Right cardiac atrium (tissue), 5 donors: ENCODE data around the gene SERPINA6. TPM values are rescaled to one million over a fixed set of nuclear protein-coding genes. Genes with fewer than 3 reads are reported as not detected.
A peak's percentile ranks its signal among the peaks of the same experiment; 100 is the strongest.

ENCODE experiments used
- ATAC-seq, 2 donors: fragments of 200-7000 bp; cut with Tn5 transposase; one replicate each; pipeline versions ENCODE4 v1.8.0 to v1.9.1; 2020; ENCODE audit warnings: moderate library complexity in 2 of 2, mild to moderate bottlenecking in 1 of 2
- DNase-seq, 3 donors: peaks; one replicate each; pipeline ENCODE4 v3.0.0-alpha.2; 2020
- H3K27ac ChIP-seq: one replicate; pipeline ENCODE4 v1.5.1; 2013; ENCODE audit warnings: mild to moderate bottlenecking, low read length, control low read depth, moderate library complexity
- H3K27me3 ChIP-seq: one replicate; pipeline ENCODE4 v1.6.1; 2013; ENCODE audit not compliant: control insufficient read depth, insufficient read depth
- H3K4me1 ChIP-seq: one replicate; pipeline ENCODE4 v1.6.1; 2013; ENCODE audit warnings: low read length; ENCODE audit not compliant: control insufficient read depth, insufficient read depth
- H3K4me3 ChIP-seq: one replicate; pipeline ENCODE4 v1.5.1; 2013; ENCODE audit warnings: low read length, control low read depth
- H3K9me3 ChIP-seq: one replicate; pipeline ENCODE4 v1.6.1; 2013; ENCODE audit warnings: low read length; ENCODE audit not compliant: control insufficient read depth
- WGBS: extraction: QIAGEN DNeasy Blood & Tissue Kit; methylation state at CpG from one replicate; pipeline ENCODE4 v1.1.7; 2013; 5-methylcytosine and 5-hydroxymethylcytosine counted together
- intact Hi-C, 4 donors: fragments of 100-400 bp; cut with DNase I; formaldehyde crosslinking; loops; one replicate each; pipeline versions ENCODE4 v1.11.0 to v1.14.0; 2022 to 2023
- polyA plus RNA-seq: library from polyadenylated mRNA; stranded (reverse); fragments of 200-250 nt; gene quantifications from one replicate; pipeline ENCODE4 v1.2.3, GENCODE V29; 2013
- total RNA-seq, 4 donors: library from RNA; stranded (reverse); fragmentation: NEBNext Ultra II Directional; extraction: Animal tissue kit (Norgen Biotek cat#: 25700); gene quantifications; one replicate each; pipeline ENCODE4 v1.2.1, GENCODE V29; 2021
- donor health status: healthy with polysubstance abuse.
- donor health status: DM: no; HTN: yes; CAD: no.
- donor health status: DM: no; HTN: no; CAD: no.
- donor health status: DM: no; HTN: yes; CAD: no; lungs with severe emphysema.
- donor health status: DM: yes; HTN: yes; CAD: no.

The SERPINA6 gene
- total and polyA plus RNA-seq, 5 donors, result not detected

DNA sequence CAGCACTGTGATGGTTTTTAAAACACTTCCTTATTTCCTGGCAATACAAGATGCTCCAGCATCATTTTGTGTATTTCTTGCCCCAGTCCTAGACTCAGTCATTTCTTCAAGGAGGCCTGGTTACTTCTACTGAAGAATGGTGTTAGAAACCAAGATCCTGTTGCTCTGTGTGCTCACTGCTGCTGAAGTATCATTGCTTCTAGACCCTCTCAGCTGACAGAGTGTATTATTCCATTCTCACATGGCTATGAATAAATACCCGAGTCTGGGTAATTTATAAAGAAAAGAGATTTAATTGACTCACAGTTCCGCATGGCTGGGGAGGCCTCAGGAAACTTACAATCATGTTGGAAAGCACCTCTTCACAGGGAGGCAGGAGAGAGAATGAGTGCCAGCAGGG is 14.9 kb upstream of the SERPINA6 start:
- Histone ChIP-seq H3K4me1 (peaks cover 2% of the 10 kb centered on the region), H3K27me3 (no peaks in the 10 kb centered on the region), H3K27ac (no peak overlapping the region), H3K4me3 (no peak overlapping the region), H3K9me3 (no peaks in the 10 kb centered on the region)
- 84% methylated on average over 2 of the region's 2 CpGs for WGBS
- DNase-seq, result no peak
- no peak for ATAC-seq
- intact Hi-C loops, result no loop called here

DNA sequence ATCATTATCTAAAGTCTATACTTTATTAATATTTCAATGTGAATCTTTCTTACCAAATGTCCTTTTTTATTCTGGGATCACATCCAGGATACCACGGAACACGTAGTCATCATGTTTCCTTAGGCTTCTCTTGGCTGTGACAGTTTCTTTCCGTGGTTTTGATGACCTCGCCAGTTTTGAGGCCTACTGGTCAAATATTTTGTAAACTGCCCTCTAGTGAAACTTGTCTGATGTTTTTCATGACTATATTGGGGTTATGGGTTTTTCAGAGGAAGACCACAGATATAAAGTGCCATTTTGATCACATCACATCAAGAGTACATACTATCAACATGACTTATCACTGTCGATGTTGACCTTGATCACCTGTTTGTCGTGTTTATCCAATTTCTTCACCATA is 14.1 kb upstream of the SERPINA6 start:
- H3K9me3 ChIP-seq, result no peaks in the 10 kb centered on the region
- H3K27me3 ChIP-seq, result no peaks in the 10 kb centered on the region
- H3K27ac ChIP-seq, result no peak overlapping the region
- ATAC-seq (no peak), DNase-seq (no peak)
- intact Hi-C loops, result no loop called here
- no peaks in the 10 kb centered on the region for H3K4me1 ChIP-seq
- 68% methylated on average over 6 of the region's 6 CpGs for WGBS
- no peak overlapping the region for H3K4me3 ChIP-seq

DNA sequence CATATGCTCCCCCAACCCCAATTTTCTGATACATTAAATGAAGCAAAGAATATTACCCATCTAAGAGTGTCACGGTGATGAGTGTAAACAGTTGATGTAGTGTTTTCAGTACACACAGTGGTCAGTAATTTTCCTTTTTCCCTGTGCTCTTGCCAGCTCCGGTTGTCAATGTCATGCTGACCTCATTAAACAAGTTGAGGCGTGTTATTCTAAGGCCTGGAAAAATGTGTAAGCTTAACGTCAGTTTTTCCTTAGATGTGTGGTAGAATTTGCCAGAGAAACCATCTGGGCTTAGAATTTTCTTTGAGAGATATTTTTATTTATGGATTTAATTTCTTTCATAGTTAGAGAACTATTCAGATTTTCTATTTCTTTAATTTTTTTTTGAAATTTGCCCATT is 11.7 kb upstream of the SERPINA6 start:
- Histone ChIP-seq H3K9me3 (no peaks in the 10 kb centered on the region), H3K27ac (no peak overlapping the region), H3K4me1 (no peaks in the 10 kb centered on the region), H3K27me3 (no peaks in the 10 kb centered on the region), H3K4me3 (no peak overlapping the region)
- intact Hi-C loops, result no loop called here
- DNase-seq (no peak), ATAC-seq (no peak)
- WGBS, result 61% methylated on average over 4 of the region's 4 CpGs

DNA sequence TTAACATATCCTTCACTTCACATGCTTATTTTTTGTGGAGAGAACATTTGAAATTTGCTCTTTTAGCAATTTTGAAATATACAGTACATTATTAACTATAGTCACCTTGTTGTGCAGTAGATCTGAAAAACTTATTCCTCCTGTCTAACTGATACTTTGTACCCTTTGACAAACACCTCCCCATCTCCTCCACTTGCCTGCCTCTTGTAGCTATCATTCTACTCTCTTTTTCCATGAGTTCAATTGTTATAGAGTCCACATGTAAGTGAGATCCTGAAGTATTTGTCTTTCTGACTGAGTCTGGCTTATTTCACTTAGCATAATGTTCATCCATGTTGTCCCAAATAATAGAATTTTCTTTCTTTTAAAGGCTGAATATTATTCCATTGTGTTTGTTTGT is 9.5 kb upstream of the SERPINA6 start:
- DNase-seq (no peak), ATAC-seq (no peak)
- intact Hi-C loops, result no loop called here
- no peaks in the 10 kb centered on the region for H3K27me3 ChIP-seq
- no peak overlapping the region for H3K27ac ChIP-seq
- no peak overlapping the region for H3K4me3 ChIP-seq
- no peaks in the 10 kb centered on the region for H3K9me3 ChIP-seq
- H3K4me1 ChIP-seq, result no peaks in the 10 kb centered on the region

DNA sequence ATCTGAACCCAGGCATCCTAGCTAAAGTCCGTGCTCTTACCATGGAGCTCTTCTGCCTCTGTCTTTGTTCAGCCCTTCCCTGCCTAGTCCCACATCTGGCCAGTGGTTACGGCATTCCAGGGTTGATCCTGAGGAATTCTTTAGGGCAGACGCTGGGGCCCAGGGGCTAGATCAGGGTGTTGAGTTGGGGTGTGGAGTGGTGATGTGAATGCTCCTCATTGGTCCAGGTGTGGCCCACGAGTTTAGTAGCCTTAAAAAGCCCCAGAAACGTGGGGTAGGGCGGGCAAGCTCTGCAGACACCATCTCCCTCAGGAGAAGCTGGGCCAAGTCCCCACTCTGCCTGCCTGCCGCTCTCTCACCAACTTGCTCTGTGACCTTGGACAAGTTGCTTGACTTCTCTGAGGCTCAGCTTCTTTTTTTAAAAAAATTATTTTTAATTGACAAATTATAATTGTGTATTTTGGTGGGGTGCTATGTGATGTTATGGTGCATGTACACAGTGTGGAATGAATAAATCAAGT is 9.0 kb upstream of the SERPINA6 start:
- Histone ChIP-seq H3K4me3 (no peak overlapping the region), H3K27me3 (no peaks in the 10 kb centered on the region), H3K9me3 (no peaks in the 10 kb centered on the region), H3K4me1 (no peaks in the 10 kb centered on the region), H3K27ac (no peak overlapping the region)
- intact Hi-C loops, result no loop called here
- 62% methylated on average over 7 of the region's 7 CpGs for WGBS
- ATAC-seq (no peak), DNase-seq (no peak)

DNA sequence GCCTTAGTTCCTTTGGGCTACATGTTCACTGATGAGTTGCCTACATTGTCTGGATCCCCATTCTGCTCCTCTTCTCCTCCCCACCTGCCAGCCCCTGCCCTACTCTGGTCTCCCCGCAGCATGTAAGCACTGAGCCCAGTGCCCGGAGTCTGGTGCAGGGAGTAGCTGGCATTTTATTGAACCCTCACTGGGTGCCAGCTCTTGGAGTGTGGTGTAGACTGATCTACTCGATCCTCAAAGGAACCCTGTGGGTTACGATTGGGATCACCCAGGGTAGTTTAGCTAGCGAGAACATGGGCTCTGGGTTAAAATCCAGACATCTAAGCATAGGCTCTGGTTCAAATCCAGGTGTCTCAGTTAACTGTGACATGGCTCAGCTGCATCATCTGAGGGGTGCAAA is 8.3 kb upstream of the SERPINA6 start:
- WGBS, result 91% methylated on average over 5 of the region's 5 CpGs

DNA sequence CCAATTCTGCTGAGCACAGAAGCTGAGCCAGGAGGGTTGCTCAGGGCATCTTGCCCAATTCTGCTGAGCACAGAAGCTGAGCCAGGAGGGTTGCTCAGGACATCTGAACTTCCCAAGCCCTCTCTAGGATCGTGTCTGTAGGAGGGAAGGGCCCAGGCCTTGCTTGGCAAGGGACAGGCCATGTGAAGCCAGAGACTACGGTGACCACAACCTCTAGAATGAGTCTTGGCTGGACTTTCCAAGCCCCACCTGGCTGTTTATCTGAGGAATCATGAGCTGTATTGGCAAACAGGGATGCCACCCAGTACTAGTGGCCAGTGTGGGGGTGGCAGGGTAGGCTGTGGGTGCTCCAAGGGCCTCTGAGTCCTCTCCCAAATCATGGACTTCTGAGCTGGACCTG is 7.7 kb upstream of the SERPINA6 start:
- Histone ChIP-seq H3K9me3 (no peaks in the 10 kb centered on the region), H3K4me3 (no peak overlapping the region), H3K27me3 (no peaks in the 10 kb centered on the region), H3K4me1 (no peaks in the 10 kb centered on the region), H3K27ac (no peak overlapping the region)
- intact Hi-C loops, result no loop called here
- WGBS, result 56% methylated on average over 2 of the region's 2 CpGs
- DNase-seq (no peak), ATAC-seq (peak in 1 of 2 donors; percentile 28)

More for the DNA sequence above, 8.3 kb upstream of the SERPINA6 start:
- intact Hi-C loops, result no loop called here
- ATAC-seq (no peak), DNase-seq (no peak)
- no peak overlapping the region for H3K27ac ChIP-seq
- H3K27me3 ChIP-seq, result no peaks in the 10 kb centered on the region
- H3K4me3 ChIP-seq, result no peak overlapping the region
- H3K4me1 ChIP-seq, result no peaks in the 10 kb centered on the region
- no peaks in the 10 kb centered on the region for H3K9me3 ChIP-seq

DNA sequence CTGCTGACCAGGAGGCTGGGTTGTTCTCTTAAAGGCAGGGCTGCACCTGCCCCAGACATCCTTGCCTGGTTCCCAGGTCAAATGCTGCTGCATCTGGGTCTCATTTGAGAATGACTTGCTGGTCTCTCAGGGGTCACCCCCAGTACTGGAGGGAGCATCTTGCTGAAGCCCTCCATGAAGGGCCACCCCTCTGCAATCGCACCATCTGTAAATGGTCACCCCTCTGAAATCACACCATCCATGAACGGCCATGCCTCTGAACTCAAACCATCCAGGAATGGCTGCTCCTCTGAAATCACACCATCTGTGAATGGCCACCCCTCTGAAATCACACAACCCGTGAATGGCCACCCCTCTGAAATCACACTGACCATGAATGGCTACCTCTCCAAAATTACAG is 7.3 kb upstream of the SERPINA6 start:
- DNase-seq (no peak), ATAC-seq (no peak)
- Histone ChIP-seq H3K4me1 (no peaks in the 10 kb centered on the region), H3K27ac (no peak overlapping the region), H3K9me3 (no peaks in the 10 kb centered on the region), H3K27me3 (no peaks in the 10 kb centered on the region), H3K4me3 (no peak overlapping the region)
- WGBS, result 74% methylated on average over 3 of the region's 3 CpGs
- intact Hi-C loops, result no loop called here

DNA sequence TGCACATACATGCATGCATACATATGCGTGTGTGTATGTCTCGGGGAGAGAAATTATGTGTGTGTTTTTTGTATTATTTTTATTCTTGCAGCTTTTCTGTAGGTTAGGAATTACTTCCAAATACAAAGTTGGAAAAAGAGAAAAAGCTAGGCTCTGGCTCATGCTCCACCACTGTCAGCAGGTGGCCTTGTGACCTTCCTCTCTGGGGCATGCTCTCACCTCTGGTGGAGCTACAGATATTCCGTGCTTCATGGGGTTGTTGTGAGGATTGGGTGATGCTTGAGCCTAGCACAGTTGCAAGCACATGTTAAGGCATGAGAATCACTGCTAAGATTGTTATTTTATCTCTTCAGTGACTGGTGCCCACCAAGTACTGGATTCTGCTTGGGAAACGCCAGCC is 6.7 kb upstream of the SERPINA6 start:
- Histone ChIP-seq H3K27me3 (no peaks in the 10 kb centered on the region), H3K9me3 (no peaks in the 10 kb centered on the region), H3K4me3 (no peak overlapping the region), H3K27ac (no peak overlapping the region), H3K4me1 (no peaks in the 10 kb centered on the region)
- DNase-seq (no peak), ATAC-seq (no peak)
- intact Hi-C loops, result no loop called here
- WGBS, result 84% methylated on average over 4 of the region's 4 CpGs

DNA sequence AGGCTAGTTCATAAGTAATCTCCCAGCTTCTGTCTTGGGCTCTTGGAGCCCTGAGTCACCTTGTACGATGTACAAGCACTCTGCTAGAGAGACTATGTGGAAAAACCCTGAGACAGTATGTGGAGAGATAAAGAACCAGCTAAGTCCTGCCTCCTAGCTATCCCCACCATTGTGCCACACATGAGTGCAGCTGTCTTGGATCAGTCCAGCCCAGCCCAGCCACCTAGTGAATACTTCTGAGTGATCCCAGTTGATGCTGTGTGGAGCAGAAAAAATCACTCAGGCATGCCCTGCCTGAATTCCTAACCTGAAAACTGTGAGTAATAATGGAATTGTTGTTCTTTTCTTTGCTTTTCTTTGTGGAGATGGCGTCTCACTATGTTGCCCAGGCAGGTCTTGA is 5.1 kb upstream of the SERPINA6 start:
- H3K4me1 ChIP-seq, result no peaks in the 10 kb centered on the region
- no peak overlapping the region for H3K4me3 ChIP-seq
- ATAC-seq (no peak), DNase-seq (no peak)
- no peaks in the 10 kb centered on the region for H3K27me3 ChIP-seq
- WGBS, result 79% methylated on average over 2 of the region's 2 CpGs
- H3K9me3 ChIP-seq, result no peaks in the 10 kb centered on the region
- H3K27ac ChIP-seq, result no peak overlapping the region
- intact Hi-C loops, result no loop called here

DNA sequence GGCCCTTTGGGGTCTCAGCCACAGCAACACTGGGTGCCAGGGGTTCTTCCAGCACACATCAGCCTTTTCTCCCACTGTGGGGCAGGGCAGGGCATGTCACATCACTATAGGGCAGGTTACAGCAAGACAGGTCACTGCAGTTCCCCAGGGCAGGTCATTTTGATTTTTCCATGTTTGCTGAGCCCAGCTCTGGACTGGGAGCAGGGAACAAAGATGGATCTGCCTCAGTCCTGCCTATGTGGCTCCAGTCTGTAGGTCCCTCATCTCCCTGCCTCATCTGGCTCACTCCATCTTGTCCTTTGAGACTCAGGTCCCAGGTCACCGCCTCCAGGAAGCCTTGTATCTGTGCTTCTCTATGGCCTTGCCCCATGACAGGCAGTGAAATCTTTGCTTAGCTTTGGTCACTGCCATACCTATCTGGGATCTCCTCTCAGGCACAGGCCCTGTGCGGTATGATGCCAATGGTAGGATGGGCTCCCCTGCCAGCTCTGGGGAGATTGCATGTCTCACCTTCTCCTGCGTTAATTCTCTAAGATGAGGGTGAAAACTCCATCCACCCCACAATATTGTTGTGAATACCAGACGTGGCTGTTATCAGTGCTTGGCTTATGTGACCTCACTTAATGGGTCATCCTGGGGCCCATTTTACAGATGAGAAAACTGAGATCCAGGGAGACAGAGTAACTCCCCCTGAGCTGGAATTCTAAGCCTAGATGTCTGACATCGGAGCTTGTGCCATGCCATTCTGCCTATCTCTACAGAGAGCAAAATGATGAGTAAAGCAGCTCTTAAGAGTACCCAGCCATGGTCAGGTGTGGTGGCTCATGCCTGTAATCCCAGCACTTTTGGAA is 1.5 kb downstream of the SERPINA6 start:
- DNase-seq (no peak), ATAC-seq (no peak)
- H3K4me1 ChIP-seq, result no peaks in the 10 kb centered on the region
- no peak overlapping the region for H3K27ac ChIP-seq
- no peak overlapping the region for H3K4me3 ChIP-seq
- H3K27me3 ChIP-seq, result no peaks in the 10 kb centered on the region
- WGBS, result 78% methylated on average over 5 of the region's 5 CpGs
- intact Hi-C loops, result no loop called here
- no peaks in the 10 kb centered on the region for H3K9me3 ChIP-seq

DNA sequence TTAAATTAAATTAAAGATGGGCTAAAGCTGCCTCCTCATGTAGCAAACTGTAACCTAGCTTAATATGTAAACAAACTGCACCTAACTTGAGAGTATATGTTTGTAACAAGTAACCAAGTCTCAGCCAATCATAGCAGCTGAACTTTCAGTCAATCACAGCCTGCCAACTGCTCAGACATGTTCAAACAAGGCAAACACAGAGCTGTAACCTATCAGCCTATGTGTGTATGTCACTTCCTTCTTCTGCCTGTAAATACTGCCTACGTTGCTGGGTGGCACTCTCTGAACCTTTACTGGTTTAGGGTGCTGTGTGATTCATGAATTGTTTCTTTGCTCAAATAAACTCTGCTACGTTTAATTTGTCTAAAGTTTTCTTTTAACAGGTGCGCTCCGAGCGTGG is 2.9 kb downstream of the SERPINA6 start:
- Histone ChIP-seq H3K4me1 (no peaks in the 10 kb centered on the region), H3K27ac (no peak overlapping the region), H3K9me3 (no peaks in the 10 kb centered on the region), H3K4me3 (no peak overlapping the region), H3K27me3 (no peaks in the 10 kb centered on the region)
- DNase-seq, result no peak
- WGBS, result 60% methylated on average over 5 of the region's 5 CpGs
- ATAC-seq, result no peak
- intact Hi-C loops, result no loop called here
